ENCODE results near the gene ANAPC13.

Gene ANAPC13, protein sequence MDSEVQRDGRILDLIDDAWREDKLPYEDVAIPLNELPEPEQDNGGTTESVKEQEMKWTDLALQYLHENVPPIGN

DNA sequence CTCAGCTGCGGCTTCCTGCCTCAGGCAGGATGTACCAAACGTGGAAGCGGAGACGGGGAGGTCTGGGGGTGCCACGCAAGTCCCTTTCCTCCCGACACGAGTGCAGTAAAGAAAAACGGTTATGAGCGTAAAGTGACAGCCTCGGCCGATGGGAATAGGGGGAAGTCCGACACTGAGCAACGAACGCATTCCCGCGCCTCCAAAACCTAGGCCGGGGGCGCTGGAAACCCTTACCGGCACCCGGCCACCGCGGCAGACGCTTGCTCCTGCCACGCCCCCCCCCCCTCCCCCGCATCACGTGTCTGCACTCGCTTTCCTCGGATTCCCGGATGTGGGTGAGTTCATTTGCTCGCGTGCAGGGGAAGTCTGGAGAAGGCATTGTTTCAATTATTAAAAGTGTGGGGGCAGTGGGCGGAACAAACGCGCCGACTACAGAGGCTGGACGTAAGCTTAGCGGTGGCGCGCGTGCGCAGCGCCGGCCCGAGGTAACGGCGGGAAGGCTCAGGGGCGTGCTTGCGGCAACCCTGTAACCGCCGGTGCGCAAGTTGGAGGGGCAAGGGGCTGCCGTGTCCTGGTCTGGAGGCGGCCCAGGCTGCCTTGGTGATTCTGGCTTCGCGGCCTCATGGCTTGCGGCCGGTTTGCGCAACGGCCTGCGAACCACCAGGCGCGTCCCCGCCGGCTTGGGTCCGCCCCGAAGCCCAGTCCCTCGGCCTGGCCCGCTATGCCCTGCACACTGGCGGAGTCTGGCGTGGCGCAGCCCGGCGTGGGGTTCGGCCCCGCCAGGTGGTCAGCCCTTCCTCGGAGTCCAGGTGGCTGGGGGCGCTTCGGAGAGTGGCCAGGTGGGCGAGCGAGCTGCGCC is at the start of gene ANAPC13, which contains the start of gene CEP63:
TSS of gene ANAPC13 (minus strand) at position 268 of the 859 bp plus-strand sequence. CDS start 3,081 bp downstream, outside the sequence.
TSS of gene CEP63 (plus strand) at position 340 of the 859 bp plus-strand sequence. CDS start 9,264 bp downstream, outside the sequence.
- DNase-seq = peak; percentile 95 to 98 (median 97)

DNA sequence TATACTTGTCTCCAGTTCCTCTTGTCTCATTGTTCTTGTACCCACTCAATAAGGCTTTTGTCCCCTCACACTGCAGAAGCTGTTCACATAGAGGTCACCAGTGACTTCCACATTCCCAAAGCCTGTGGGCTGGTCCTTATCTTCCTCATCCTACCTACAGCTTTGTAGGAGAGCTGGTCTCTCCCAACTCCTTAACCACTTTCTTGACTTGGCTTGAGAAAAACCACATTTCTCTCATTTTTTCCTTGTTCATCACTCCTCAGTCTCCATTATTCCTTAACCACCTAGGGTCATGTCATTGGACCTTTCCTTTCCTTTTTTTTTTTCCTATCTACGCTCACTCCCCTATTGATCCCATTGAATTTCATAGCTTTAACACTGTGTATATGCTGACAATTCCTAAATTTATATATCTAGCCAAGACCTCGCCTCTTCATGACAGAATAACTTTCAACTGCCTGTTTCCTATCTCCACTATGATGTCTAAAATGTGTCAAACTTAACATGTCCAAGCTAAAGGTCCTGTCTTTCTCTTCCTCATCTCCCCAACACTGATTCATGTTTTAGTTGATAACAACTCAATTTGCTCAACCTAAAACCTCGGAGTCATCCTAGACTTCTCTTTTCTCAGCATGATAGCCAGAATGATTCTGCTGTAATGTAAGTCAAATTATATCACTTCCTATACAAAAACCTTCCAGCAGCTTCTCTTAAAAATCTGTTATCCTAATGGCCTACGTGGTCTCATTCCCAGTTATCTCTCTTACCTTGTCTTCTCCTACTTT is 49.6 kb upstream of the ANAPC13 start:
- DNase-seq = peak in 2 of 3 donors; percentile 27 to 43

DNA sequence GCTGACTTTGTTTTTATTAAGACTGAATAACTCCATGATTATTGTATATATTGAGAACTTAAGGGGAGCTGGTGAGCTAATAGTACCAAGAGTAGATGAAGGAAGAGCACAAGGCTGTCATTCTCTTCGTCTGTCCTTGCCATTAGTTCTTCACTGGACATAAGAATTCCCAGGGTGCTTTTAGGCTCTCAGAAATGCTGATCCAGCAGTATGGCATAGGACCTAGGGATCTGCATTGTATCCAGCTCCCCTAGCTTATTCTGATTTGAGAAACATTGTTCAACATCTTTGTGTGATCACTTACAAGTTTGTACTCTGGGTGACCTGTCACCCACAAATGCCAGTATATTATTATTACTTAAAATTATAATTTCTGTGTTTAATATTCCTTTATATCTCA is 47.7 kb upstream of the ANAPC13 start:
- DNase-seq = no peak

DNA sequence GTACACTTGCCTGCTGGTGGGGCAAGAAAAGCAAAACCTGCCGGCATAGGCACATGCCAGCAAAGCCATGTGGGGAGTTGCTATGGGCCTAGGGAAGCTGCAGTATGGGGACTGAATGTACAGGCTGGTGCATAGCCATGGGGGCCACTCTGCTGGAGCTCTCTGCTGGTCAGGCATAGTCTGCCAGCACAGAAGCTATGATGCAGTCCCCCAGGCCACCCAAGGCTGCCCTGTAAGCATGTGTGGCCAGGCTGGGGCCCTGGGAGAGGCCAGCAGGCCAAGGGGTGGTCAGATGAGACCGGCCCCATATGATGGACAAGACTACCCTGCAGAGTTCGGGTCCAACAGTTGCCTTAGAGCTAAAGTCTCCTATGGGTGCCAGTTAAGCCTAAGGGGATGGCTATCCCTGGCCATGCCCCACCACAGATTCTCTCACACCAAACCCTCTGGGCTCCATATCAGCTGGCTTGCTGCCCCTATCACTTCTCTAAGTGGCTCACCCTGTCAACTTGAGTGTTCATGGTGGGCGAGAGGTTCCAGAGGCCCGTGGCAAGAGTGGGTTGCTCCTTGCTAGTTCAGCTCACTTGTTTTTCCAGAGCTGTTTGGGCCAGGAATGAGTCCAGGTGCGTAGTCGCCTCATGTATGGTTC is 41.9 kb upstream of the ANAPC13 start:
- DNase-seq = no peak

DNA sequence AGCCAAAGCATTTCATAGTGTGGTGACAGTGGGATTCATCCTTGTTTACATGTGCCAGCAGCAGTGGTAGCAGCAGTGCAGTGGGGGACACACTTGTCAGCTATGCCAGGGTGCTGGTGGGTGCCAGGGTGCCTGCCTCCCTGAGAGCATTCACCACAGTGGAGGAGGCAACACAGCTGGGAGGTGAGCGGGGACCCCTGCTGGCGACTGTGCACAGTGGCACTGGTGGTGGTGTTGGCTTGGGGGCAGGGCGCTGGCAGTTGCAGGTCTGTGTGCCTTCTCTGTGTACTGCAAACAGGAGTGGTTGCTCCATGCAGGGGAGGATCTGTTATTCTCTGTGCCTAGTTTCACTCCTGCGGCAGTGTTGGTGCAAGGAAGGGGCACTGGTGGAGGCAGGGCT is 41.3 kb upstream of the ANAPC13 start:
- DNase-seq = no peak

DNA sequence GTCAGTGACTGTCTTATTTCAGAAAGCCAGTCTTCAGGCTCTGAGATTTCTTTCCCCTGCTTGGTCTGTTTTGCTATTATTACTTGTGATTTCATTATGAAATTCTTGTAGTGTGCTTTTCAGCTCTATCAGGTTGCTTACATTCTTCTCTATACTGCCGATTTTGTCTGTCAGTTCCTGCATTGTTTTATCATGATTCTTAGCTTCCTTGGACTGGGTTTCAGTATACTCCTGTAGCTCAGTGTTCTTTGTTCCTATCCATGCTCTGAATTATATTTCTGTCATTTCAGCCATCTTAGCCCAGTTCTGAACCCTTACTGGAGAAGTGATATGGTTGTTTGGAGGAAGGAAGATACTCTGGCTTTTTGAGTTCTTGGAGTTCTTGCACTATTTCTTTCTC is 40.5 kb upstream of the ANAPC13 start:
- no peak for DNase-seq

DNA sequence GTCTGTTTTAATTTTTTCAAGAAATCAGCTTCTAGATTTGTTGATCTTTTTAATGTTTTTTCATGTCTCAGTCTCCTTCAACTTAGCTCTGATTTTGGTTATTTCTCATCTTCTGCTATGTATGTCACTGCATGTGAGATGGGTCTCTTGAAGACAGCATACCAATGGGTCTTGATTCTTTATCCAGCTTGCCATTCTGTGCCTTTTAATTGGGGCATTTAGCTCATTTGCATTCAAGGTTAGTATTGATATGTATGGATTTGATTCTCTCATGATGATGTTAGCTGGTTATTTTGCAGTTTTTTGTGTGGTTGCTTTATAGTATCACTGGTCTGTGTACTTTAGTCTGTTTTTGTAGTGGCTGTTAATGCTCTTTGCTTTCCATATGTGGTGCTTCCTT is 39.5 kb upstream of the ANAPC13 start:
- DNase-seq = no peak

DNA sequence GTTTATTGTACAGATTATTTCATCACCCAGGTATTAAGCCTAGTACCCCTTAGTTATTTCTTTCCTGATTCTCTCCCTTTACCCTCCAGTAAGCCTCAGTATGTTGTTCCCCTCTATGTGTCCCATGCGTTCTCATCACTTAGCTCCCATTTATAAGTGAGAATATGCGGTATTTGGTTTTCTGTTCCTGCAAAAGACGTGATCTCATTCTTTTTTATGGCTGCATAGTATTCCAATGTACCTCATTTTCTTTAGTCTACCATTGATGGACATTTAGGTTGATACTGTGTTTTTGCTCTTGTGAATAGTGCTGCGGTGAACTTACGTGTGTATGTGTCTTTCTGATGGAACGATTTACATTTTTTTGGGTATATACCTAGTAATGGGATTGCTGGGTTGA is 36.8 kb upstream of the ANAPC13 start:
- DNase-seq = no peak

DNA sequence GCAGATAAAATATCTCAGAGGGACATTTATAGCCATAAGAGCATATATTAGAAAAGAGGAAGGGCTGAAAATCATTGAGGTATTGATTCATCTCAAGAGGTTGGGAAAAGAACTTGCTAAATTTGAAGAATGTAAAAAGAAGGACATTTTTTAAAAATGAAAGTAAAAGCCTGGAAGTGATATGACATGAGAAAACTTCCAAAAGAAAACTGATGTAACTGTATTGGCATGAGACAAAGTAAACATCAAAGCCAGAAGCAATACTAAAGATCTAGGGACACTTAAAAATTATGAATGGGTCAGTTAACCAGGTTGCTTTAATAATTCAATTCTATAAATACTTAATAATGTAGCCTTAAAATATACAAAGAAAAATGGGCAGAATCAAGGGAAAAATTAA is 32.0 kb upstream of the ANAPC13 start:
- peak in 2 of 3 donors; percentile 31 to 54 for DNase-seq

DNA sequence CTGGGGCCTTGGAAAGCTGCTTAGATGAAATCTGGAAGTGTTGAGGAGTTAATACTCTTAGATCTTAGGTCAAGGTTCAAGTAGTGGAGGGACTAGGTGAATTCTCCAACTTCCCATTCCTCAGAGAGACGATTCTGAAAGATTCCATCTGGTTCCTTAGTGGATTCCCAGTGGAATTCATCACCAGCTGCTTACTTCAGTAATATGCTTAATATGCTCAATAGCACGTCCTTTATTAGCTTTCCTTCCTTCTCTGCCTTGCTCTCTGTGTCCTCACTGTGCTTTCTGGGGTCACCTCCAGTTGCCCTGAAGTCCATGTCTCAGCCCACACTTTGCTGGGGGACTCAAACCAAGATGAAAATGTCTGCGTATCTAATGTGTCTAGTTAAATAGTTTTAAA is 31.1 kb upstream of the ANAPC13 start:
- DNase-seq = no peak

DNA sequence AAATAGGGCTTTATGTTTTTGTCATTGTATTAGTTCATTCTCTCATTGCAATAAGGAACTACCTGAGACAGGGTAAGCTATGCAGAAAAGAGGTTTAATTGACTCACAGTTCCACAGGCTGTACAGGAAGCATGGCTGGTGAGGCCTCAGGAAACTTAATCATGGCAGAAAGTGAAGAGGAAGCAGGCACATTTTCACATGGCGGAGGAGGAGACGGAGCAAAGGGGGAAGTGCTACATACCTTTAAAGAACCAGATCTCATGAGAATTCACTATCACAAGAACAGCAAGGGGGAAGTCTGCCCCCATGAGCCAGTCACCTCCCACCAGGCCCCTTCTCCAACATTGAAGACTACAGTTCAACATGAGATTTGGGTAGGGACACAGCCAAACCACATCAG is 25.7 kb upstream of the ANAPC13 start:
- peak in 1 of 3 donors; percentile 6 for DNase-seq

DNA sequence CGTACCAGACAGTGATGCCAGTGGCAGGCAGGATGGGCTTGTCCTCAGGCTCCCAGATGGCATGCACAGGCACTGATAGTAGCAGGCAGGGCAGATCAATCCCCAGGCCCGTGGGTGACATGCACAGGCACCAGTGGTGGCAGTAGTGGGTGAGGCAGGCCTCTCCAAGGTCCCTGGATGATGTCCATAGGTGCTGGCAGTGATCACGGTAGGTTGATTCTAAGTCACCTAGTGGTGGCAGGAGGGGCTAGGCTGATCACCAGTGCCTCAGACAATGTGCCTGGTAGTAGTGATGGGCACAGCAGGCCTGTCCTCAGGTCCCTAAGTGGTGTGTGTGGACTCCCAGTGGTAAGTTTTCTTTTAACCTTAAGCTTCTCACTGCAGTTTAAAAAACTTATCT is 19.7 kb upstream of the ANAPC13 start:
- no peak for DNase-seq

DNA sequence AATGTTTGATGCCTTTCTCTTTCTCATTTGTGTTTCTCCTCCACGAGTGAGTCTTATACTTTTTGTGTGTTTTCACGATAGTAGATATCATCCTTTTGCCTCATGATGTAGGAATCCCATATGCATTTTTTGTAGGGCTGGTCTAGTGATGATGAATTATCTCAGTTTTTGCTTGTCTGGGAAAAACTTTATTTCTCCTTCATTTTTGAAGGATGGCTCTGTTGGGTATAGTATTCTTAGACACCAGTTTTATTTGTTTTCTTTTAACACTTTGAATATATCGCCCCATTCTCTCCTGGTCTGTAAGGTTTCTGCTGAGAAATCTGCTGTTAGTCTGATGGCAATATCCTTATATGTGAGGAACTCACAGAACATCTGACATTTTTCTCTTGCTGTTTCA is 18.3 kb upstream of the ANAPC13 start:
- DNase-seq = no peak

DNA sequence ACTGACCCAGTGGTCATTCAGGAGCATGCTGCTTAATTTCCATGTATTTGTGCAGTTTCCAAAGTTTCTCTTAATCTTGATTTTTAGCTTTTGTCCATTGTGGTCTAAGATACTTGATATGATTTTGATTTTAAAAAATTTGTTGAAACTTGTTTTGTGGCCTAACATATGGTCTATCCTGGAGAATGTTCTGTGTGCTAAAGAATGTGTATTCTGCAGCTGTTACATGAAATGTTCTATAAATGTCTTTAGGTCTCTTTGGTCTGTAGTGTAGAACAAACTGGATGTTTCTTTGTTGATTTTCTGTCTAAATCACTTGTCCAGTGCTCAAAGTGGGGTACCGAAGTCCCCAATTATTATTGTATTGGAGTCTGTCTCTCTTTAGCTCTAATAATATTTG is 17.5 kb upstream of the ANAPC13 start:
- DNase-seq = no peak

DNA sequence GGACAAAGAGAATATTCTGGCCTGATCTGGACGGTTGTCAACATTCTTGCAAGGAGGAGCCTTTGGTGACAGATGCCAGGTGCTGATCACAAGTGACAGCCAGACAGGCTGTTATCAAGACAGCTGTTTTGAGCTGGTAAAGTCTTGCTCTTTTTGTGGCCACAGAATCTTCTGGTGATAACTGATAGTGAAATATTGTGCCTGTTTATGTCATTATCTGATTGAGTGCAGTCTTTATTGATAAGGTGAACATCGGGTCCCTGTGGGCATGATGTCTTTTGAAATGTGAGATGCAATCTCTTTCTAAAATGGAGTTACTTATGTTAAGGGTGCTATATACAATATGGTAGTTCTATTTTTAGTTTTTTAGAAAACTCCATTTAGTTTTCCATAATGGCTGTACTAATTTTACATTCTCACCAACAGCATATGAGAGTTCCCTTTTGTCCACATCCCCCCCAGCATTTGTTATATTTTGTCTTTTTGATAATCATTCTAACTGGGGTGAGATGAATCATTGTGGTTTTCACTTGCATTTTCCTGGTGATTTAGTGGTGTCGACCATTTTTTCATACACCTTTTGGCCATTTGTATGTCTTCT is 10.8 kb upstream of the ANAPC13 start:
- no peak for DNase-seq

DNA sequence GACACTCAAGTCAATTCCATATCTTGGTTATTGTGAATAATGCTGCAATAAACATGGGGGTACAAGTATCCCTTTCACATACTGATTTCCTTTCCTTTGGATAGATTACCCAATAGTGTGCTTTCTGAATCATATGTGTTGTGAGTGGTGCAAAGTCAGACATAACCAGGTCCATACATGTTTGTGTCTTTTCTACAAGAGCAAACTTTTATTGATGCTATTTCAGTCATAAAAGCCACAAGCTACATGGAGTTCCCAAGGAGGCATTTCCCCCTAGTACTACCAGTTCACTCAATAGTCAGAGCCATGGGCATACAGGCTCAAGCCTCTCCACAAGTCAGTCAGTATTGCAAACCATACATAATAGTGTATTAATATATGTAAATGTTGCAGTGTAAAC is 10.2 kb upstream of the ANAPC13 start:
- no peak for DNase-seq

DNA sequence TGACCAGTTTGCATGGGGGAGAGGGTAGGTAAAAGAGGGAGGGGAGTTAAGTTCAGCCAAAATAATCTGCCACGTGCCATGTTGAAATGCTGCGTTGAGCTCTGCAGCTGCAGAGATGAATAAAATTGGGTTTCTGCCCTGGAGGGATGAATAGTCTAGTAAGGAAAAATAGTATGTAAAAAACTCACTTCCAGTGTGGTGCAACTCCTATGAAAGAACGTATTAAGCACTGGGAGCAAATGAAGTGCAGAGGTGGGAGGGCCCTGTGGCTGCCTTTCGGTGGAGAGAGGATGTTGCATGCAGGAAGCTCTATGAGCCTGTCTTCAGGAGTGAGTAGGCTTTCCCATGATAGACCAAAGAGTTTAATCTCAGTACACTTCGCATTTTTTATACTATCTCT is 8.7 kb upstream of the ANAPC13 start:
- no peak for DNase-seq

DNA sequence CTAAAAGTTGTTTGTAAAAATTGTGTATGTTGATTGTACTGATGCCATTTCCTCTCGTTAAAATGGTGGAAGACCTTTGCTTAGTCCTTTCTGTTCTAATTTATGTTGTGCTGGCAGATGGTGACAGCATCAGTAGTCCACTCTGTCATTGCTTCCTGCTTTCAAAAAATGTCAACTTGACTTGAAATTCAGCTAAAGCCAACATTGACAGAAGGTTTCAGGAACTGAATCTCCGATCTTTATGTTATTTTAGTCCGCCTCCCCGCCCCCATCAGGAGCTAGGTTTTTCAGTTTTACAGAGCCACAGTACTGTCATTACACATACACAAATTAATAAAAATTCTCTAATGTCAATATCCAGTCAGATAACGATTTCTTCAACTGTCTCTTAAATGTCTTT is 1.6 kb upstream of the ANAPC13 start:
- DNase-seq = peak; percentile 62 to 88 (median 83)

DNA sequence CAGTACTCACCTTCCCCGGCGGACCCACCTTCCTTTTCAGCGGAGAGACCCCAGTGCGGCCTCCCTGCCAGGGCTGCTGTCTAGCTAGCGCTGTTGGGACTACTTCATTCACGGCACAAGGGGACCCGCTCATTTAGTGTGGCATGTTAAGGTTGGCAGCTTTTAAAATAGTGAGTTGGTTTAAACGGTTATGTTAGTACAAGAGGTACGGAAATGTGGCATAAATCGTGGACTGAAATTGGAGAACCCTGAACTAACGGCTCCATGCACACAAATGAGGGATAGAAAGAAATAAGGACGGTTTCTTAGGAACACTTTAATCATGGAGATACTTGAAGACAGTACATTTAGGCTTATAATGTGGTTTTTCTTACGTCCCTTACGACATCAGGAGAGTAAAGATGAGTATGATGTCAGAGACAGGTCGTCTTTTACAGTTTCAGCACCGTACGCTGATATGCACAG is 824 bp upstream of the ANAPC13 start:
- DNase-seq = peak; percentile 10 to 41 (median 24)

DNA sequence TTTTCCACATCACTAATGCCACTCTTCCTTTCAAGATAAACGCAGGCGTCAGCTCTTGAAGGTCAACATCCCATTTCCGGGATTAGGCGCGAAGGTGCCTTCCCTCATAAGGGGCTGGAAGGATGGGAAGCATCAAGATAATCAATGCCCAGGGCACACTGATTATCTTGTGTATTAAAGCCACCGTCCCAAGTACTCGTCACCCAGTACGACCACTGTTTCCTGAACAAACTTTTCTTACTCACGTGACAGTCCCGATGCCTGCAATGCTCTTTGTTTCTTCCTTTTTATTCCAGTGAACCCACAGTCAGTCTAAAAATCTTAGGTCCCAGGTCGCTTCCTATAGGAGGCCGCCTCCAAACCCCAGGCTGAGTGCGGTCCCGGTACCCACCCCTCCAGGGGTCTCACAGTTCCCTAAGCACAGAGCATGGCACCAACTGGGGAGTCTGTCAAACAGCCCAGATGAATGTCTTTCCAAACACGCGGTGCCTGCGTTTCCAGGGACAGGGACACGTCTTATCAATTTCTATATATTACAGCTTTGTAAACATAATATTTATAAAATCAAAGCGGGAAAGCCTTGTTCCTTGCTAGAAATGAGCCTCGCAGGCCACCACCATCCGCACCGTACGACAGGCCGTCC is 589 bp downstream of the ANAPC13 start:
- DNase-seq = peak; percentile 52 to 94 (median 52)

DNA sequence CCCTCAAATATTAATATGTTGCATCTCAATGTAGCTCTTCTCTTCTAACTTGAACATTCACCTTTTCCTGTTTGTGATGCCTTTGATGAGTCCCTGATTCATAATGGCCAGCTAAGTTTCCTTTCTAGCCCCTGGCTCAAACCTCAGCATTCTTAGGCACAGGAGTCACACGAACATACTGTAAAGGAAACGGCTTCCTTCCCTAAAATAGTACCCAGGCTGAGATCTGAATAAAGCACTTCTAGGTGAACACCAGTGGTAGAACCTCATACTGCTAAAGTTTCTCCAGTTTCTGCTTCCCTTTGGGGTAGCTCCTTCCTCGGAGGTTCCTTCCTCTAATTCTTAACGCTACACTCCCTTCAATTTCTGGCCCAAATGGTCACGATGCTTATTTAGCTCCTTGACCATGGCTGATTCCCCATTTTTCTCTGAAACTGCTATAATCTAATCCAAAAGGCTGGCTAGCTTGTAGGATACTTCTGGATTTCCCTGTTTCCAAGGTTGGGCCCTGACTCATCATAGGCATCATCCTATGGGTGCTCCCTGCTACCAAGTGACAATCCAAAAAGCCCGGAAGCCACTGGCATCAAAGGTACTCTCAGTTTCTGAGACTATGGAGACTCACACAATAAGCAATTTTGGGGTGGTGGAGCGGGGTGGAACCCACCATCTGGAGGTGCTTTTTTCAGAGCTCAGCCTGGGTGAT is 2.4 kb downstream of the ANAPC13 start:
- DNase-seq = peak; percentile 63 to 83 (median 70)
